Erythroblast (primary cell): Measurements from ENCODE around the gene SPATA6.
"Not testable (repeated sequence)": the region's sequence is repeated elsewhere in the genome, so short reads cannot be mapped to it uniquely, and the experiment has no call there.

ENCODE experiments used
- DNase-seq, 2 experiments: peaks; one replicate each; lab custom pipeline; 2025; lab: John Stamatoyannopoulos, UW
- GATA1 ChIP-seq: IDR thresholded peaks from 2 replicates; pipeline ENCODE4 v1.6.1; 2011; ENCODE audit warnings: low read depth, mild to moderate bottlenecking, control low read depth, low read length, moderate library complexity
- POLR2A ChIP-seq: IDR thresholded peaks from 2 replicates; pipeline ENCODE4 v1.6.1; 2011; ENCODE audit warnings: mild to moderate bottlenecking, low read length

Gene SPATA6

DNA sequence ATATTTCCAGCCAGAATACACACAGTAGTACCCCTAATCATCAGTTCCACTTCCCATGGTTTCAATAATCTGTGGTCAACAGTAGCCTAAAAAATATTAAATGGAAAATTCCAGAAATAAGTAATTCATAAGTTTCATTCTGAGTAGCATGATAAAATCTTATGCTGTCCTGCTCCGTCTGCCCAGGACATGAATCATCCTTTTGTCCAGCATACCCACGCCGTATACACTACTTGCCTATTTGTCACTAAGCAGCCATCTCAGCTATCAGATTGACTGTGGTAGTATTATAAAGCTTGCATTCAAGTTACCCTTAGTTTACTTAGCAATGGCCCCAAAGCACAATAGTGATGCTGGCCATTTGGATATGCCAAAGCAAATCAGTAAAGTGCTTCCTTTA, 130.8 kb downstream of the SPATA6 start:
- TF ChIP-seq GATA1 (no peak), POLR2A (no peak)
- DNase-seq: no peak

DNA sequence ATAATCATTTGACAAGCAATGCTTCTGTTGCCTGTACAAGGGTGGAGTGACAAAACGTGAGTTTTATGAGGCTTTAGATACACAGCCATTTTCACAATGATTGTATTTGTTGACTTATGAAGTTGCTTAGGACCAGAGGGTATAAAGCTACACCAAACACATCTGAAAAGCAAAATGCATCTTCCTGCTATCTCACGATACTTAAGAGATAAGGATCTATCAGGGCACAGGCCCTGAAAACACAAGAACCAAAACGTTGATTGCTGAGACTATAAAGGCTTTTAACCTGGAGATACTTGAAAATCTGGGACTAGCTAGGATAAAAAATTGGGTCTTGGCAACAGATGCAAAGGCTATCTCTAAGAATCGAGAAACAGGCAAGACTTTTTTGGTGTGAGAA, 133.7 kb downstream of the SPATA6 start:
- DNase-seq: no peak
- no peak for TF ChIP-seq GATA1

DNA sequence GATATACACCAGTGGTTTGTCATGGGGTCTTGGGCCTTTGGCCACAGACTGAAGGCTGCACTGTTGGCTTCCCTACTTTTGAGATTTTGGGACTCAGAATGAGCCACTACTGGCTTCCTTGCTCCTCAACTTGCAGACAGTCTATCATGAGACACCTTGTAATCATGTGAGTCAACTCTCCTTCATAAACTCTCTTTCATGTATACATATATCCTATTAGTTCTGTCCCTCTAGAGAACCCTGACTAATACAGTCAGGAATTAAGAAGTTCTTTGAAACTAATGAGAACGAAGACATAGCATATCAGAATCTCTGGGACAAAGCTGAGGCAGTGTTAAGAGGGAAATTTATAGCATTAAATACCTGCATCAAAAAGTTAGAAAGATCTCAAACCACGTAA, 138.7 kb downstream of the SPATA6 start:
- no peak for TF ChIP-seq GATA1
- no peak for DNase-seq

- no peak for DNase-seq
- no peak for TF ChIP-seq POLR2A
- no peak for TF ChIP-seq GATA1
These were observed 139.9 kb downstream of the SPATA6 start for GRCh38 chr1:48332115-48332514.

DNA sequence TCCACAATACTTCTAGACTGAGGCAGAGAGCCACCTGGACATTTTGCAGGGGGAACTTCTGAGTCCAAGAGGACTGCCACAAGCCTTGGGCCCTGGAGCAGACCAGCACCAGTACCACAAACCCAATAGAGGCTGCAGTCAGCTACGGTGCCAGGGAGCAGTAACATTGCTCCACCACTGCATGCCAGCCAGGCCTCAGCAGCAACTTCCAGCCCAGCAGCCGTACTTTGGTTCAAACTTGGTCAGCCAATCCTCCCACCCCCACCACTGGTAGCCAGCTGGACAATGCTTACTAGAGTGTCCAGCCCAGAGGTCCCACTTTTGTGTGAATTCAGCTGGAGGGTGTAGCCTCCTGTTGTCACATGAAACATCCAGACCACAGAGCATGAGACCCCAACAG, 142.1 kb downstream of the SPATA6 start:
- DNase-seq: no peak
- TF ChIP-seq GATA1 (no peak), POLR2A (no peak)

DNA sequence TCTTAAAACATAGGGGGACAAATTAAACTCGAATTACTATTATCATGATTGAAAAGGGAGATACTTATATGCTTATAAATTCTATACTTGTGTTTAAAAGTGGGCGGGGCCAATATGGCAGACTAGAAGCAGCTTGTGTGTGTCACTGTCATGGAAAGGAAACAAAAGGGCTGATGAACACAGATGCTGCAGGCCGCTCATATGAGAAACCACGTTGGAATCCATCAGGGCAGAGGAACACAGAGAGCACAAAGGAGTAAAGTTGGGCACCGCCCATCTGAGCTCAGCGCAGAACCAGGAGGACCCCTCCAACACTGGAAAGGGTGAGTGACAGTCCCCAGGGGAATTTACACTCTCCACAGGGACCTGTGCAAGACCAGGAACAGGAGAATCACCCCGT, 142.5 kb downstream of the SPATA6 start:
- TF ChIP-seq POLR2A (no peak), GATA1 (no peak)
- no peak for DNase-seq

- DNase-seq: not testable (repeated sequence)
These were observed 160.2 kb downstream of the SPATA6 start for GRCh38 chr1:48311829-48312228.

- TF ChIP-seq GATA1 (no peak), POLR2A (no peak)
- no peak for DNase-seq
These were observed 162.4 kb downstream of the SPATA6 start for GRCh38 chr1:48309564-48310082.

GRCh38 chr1:48302652-48303051, 169.4 kb downstream of the SPATA6 start:
- DNase-seq: no peak
- TF ChIP-seq POLR2A (no peak), GATA1 (no peak)

GRCh38 chr1:48294656-48295055, 177.3 kb downstream of the SPATA6 start:
- TF ChIP-seq GATA1 (no peak), POLR2A (no peak)
- DNase-seq: no peak

- not testable (repeated sequence) for DNase-seq
These were observed 177.9 kb downstream of the SPATA6 start for GRCh38 chr1:48294094-48294493.

GRCh38 chr1:48292706-48293105, 179.3 kb downstream of the SPATA6 start:
- no peak for DNase-seq
- TF ChIP-seq GATA1: no peak
- no peak for TF ChIP-seq POLR2A

GRCh38 chr1:48291421-48291820, 180.6 kb downstream of the SPATA6 start:
- no peak for TF ChIP-seq GATA1
- TF ChIP-seq POLR2A: no peak
- no peak for DNase-seq

GRCh38 chr1:48285525-48285924, 186.5 kb downstream of the SPATA6 start:
- no peak for TF ChIP-seq POLR2A
- no peak for TF ChIP-seq GATA1
- no peak for DNase-seq

DNA sequence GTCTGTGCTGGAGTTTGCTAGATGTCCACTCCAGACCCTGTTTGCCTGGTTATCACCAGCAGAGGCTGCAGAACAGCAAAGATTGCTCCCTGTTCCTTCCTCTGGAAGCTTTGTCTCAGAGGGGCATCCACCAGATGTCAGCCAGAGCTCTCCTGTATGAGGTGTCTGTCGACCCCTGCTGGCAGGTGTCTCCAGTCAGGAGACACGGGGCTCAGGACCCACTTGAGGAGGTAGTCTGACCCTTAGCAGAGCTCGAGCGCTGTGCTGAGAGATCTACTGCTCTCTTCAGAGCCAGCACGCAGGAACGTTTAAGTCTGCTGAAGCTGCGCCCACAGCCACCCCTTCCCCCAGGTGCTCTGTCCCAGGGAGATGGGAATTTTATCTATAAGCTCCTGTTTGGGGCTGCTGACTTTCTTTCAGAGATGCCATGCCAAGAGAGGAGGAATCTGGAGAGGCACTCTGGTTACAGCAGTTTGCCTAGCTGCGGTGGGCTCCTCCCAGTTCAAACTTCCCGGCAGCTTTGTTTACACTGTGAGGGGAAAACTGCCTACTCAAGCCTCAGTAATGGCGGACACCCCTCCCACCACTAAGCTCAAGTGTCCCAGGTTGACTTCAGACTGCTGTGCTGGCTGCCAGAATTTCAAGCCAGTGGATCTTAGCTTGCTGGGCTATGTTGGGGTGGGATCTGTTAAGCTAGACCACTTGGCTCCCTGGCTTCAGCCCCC, 187.1 kb downstream of the SPATA6 start:
- DNase-seq: not testable (repeated sequence)

GRCh38 chr1:48282329-48282728, 189.7 kb downstream of the SPATA6 start:
- not testable (repeated sequence) for DNase-seq

- not testable (repeated sequence) for DNase-seq
These were observed 194.6 kb downstream of the SPATA6 start for GRCh38 chr1:48277437-48277836.
